Heart left ventricle (tissue), 13 donors: ENCODE data around the gene BLM.

ENCODE experiments used
- CTCF ChIP-seq, 12 donors: fragments of 200-600 bp; sonication (generic) in 4 of 12; IDR thresholded peaks; one replicate each; pipeline versions ENCODE4 v1.5.0 to v1.8.0; 2018 to 2022; ENCODE audit warnings: antibody characterized with exemption in 12 of 12, mild to moderate bottlenecking in 5 of 12
- POLR2A ChIP-seq, 2 donors: fragments of 450-650 bp; IDR thresholded peaks; one replicate each; pipeline ENCODE4 v1.6.1; 2017; ENCODE audit warnings: antibody characterized with exemption in 2 of 2, mild to moderate bottlenecking in 2 of 2, moderate library complexity in 2 of 2
- donor health status: ischemic (EF 13 %, LVEDD 7.1; RV severe dilation, severe dysfunction).
- donor health status: DM: no; HTN: yes; CAD: no.
- donor health status: DM: no; HTN: no; CAD: no.
- donor health status: ischemic (EF 25% LVEDD 6.9; RV normal size, moderate dysfunction).
- donor health status: ischemic (EF 25% LVEDD 5.7; RV mildly dilated, moderate dysfunction).
- donor health status: ischemic (EF 35%, LVEDD 5.7; RV mildly dilated, moderate dysfunction).
- donor health status: nonischemic (EF 11% LVEDD 7.7; RV severe dilation, severe dysfunction).
- donor health status: DM: yes; HTN: yes; CAD: no.
- donor health status: PGD.
- donor health status: ischemic (EF 29% LVEDD 5.4; RV normal size, mild dysfunction).
- donor health status: nonischemic (EF 23%, LVEDD 6.1; RV moderate dilation, normal function).

DNA sequence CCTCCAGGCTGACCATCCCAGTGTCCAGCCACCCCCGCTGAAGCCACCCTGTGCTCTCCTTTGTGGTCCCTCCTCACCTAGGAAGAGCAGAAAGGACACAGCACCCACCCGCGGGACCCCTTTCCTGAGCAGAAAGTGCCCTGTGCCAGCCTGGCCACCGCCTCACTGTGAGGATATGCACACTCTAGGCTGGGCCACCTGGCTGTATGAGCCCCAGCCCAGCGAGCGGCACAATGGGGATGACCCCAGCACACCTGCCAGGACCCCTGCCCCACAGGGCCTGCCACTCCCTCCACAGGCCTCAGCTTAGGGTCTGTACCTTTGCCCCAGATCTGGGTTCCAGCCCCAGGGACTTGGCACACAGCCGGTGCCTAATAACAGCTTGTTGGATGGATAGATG, 103.3 kb downstream of the BLM start:
- no peak for TF ChIP-seq POLR2A (IDR thresholded peaks at IDR 0.05)
- TF ChIP-seq CTCF (IDR thresholded peaks at IDR 0.05): no peak
